Stomach (tissue), 9 donors: ENCODE data around the gene YAF2. TPM values are rescaled to one million over a fixed set of nuclear protein-coding genes. Genes with fewer than 3 reads are reported as not detected.
"Not testable (repeated sequence)": the region's sequence is repeated elsewhere in the genome, so short reads cannot be mapped to it uniquely, and the experiment has no call there.

ENCODE experiments used
- DNase-seq, 2 donors: peaks; one replicate each; pipeline versions ENCODE4 v3.0.0 to v3.0.0-alpha.2; 2013 to 2019
- H3K27ac ChIP-seq, 5 donors: fragments of 200-600 bp in 4 of 5; sonication (generic) in 4 of 5; one replicate each; pipeline ENCODE4 v1.5.1; 2013 to 2019; ENCODE audit warnings: mild to moderate bottlenecking in 1 of 5, moderate library complexity in 1 of 5
- H3K27me3 ChIP-seq, 3 donors: fragments of 200-600 bp; sonication (generic); one replicate each; pipeline ENCODE4 v1.5.1; 2017 to 2019; ENCODE audit warnings: mixed run types in 1 of 3
- H3K36me3 ChIP-seq, 4 donors: fragments of 200-600 bp; sonication (generic); 1 replicate in 3 of 4; 2 replicates in 1 of 4; pipeline ENCODE4 v1.5.1; 2016 to 2019
- H3K4me1 ChIP-seq, 4 donors: fragments of 200-600 bp; sonication (generic); one replicate each; pipeline ENCODE4 v1.5.1; 2016 to 2019
- H3K4me3 ChIP-seq, 4 donors: fragments of 200-600 bp; sonication (generic) in 3 of 4; one replicate each; pipeline ENCODE4 v1.5.1; 2016 to 2019; ENCODE audit warnings: mild to moderate bottlenecking in 1 of 4
- H3K9me3 ChIP-seq, 4 donors: fragments of 200-600 bp; sonication (generic); one replicate each; pipeline ENCODE4 v1.5.1; 2016 to 2019
- EP300 ChIP-seq: sonication (generic); formaldehyde crosslinking; IDR thresholded peaks from one replicate; pipeline ENCODE4 v1.6.1; 2017; ENCODE audit warnings: antibody characterized with exemption
- POLR2A ChIP-seq, 4 donors: fragments of 450-650 bp; IDR thresholded peaks; one replicate each; pipeline ENCODE4 v1.6.1; 2016; ENCODE audit warnings: antibody characterized with exemption in 4 of 4, control low read depth in 2 of 4, mild to moderate bottlenecking in 1 of 4, moderate library complexity in 1 of 4
- POLR2AphosphoS5 ChIP-seq, 3 donors: sonication (generic); formaldehyde crosslinking; IDR thresholded peaks; one replicate each; pipeline ENCODE4 v1.6.1; 2016; ENCODE audit warnings: antibody characterized with exemption in 3 of 3
- WGBS, 5 donors: extraction: QIAGEN DNeasy Blood & Tissue Kit in 3 of 5; methylation state at CpG; one replicate each; pipeline versions ENCODE4 v1.1.5 to v1.1.7; 2013 to 2018; 5-methylcytosine and 5-hydroxymethylcytosine counted together
- intact Hi-C: fragments of 100-400 bp; cut with DNase I; formaldehyde crosslinking; loops from one replicate; pipeline ENCODE4 v1.15.1; 2023; ENCODE audit warnings: low total_unique reads
- polyA plus RNA-seq, 3 donors: library from polyadenylated mRNA; stranded (reverse); fragments of 200-250 nt; gene quantifications; one replicate each; pipeline ENCODE4 v1.2.3, GENCODE V29; 2013
- total RNA-seq, 5 donors: library from RNA; depleted of rRNA; stranded (reverse); fragments of >200 nt; gene quantifications; one replicate each; pipeline versions ENCODE4 v1.1.0 to v1.2.3, GENCODE V29; 2014 to 2016
- TF ChIP-seq, protein P1 (sequence below), 7 experiments: fragments of 450-650 bp in 4 of 7; fragments of 200-600 bp in 3 of 7; sonication (generic) in 3 of 7; IDR thresholded peaks; one replicate each; pipeline ENCODE4 v1.5.1; 2016 to 2019; ENCODE audit warnings: antibody characterized with exemption in 7 of 7, control low read depth in 2 of 7, mild to moderate bottlenecking in 1 of 7
- donor health status: healthy with polysubstance abuse.
- donor health status: Bipolar disorder and iron deficiency.
- donor health status: healthy.

Gene YAF2
- total and polyA plus RNA-seq, 8 donors = 8.7 to 91.0 (median 36.6) TPM

DNA sequence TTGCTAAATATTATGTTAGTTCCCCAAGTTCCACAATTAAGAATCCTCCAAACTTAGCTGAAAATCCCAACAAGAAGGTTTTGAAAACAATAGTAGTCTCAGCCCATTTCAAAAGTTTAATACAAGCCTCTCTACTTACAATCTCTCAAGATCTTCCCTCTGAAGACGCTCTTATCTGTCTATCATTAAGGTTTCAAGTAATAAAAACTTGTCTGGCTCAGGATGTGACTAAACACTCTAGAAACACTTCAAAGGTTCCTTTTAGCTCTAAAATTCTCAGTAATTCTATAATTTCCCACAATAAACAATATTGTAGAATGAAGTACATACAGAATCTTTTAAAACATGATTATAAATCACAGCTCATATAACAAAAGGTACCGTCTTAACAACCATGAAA lies 16.3 kb downstream of the YAF2 start:
- Histone ChIP-seq H3K27ac (no peak overlapping the region), H3K36me3 (no peaks in the 10 kb centered on the region), H3K4me1 (peaks cover 0 to 9% (median 4%) of the 10 kb centered on the region in 4 donors), H3K27me3 (no peaks in the 10 kb centered on the region), H3K9me3 (no peaks in the 10 kb centered on the region), H3K4me3 (no peak overlapping the region)
- 85 to 94% (median 89%) methylated on average over 2 of the region's 2 CpGs for WGBS, 5 donors
- TF ChIP-seq POLR2AphosphoS5 (IDR thresholded peaks at IDR 0.05) (no peak), POLR2A (IDR thresholded peaks at IDR 0.05) (no peak), EP300 (no peak)
- TF ChIP-seq, protein P1, sequence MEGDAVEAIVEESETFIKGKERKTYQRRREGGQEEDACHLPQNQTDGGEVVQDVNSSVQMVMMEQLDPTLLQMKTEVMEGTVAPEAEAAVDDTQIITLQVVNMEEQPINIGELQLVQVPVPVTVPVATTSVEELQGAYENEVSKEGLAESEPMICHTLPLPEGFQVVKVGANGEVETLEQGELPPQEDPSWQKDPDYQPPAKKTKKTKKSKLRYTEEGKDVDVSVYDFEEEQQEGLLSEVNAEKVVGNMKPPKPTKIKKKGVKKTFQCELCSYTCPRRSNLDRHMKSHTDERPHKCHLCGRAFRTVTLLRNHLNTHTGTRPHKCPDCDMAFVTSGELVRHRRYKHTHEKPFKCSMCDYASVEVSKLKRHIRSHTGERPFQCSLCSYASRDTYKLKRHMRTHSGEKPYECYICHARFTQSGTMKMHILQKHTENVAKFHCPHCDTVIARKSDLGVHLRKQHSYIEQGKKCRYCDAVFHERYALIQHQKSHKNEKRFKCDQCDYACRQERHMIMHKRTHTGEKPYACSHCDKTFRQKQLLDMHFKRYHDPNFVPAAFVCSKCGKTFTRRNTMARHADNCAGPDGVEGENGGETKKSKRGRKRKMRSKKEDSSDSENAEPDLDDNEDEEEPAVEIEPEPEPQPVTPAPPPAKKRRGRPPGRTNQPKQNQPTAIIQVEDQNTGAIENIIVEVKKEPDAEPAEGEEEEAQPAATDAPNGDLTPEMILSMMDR (IDR thresholded peaks at IDR 0.05) = no peak
- DNase-seq = no peak
- intact Hi-C loops = no loop called here

DNA sequence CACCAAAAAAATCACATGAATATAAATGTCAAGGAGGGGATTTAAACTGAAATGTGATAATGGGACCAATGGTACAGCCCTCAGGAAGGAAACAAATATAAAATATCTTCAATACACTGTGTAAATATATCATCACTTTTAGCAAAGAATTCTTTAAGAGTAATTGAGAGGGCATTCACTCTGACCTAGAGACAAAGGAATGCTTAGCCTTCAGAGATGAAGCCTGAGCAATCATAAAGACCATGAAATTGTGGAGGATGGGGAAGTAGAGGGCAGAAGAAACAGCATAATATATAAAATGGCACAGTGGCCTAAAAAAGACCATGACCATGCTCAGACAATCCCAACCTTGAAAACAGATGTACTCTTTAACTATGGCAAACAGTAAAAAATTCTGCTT lies 20.4 kb downstream of the YAF2 start:
- H3K36me3 ChIP-seq = no peaks in the 10 kb centered on the region
- H3K27ac ChIP-seq = no peak overlapping the region
- H3K27me3 ChIP-seq = no peaks in the 10 kb centered on the region
- peaks cover 4 to 30% (median 15%) of the 10 kb centered on the region in 4 donors for H3K4me1 ChIP-seq
- H3K4me3 ChIP-seq = no peak overlapping the region
- DNase-seq = no peak
- no peaks in the 10 kb centered on the region for H3K9me3 ChIP-seq
- intact Hi-C loops = no loop called here
- TF ChIP-seq EP300 (no peak), POLR2A (IDR thresholded peaks at IDR 0.05) (no peak), POLR2AphosphoS5 (IDR thresholded peaks at IDR 0.05) (no peak)
- TF ChIP-seq, protein P1 (IDR thresholded peaks at IDR 0.05) = no peak

DNA sequence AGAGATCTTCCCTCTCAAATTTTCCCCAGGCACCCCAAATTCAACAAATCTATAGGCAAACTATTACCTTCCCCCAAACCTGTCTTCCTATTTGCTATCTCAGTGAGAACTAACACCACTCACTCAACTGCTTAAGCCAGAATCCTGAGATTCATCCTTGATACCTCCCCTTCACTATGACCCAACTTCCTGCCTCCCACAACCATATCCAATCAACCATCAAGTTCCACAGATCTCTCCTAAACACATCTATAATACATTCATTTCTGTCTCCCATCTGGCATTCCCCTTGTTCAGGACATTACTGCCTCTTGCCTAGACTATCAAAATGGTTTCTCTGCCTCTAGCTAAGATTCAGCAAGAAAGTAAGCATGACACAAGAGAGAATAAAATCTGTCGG lies 21.3 kb downstream of the YAF2 start:
- no peak for TF ChIP-seq EP300
- no peak for TF ChIP-seq POLR2AphosphoS5 (IDR thresholded peaks at IDR 0.05)
- TF ChIP-seq, protein P1 (IDR thresholded peaks at IDR 0.05) = no peak
- TF ChIP-seq POLR2A (IDR thresholded peaks at IDR 0.05) = no peak
- Histone ChIP-seq H3K4me3 (no peak overlapping the region), H3K9me3 (no peaks in the 10 kb centered on the region), H3K36me3 (no peaks in the 10 kb centered on the region), H3K27me3 (no peaks in the 10 kb centered on the region), H3K4me1 (peaks cover 4 to 32% (median 15%) of the 10 kb centered on the region in 4 donors), H3K27ac (no peak overlapping the region)
- WGBS, 5 donors = 92 to 97% (median 95%) methylated on average over 1 of the region's 1 CpG
- intact Hi-C loops = no loop called here
- no peak for DNase-seq

DNA sequence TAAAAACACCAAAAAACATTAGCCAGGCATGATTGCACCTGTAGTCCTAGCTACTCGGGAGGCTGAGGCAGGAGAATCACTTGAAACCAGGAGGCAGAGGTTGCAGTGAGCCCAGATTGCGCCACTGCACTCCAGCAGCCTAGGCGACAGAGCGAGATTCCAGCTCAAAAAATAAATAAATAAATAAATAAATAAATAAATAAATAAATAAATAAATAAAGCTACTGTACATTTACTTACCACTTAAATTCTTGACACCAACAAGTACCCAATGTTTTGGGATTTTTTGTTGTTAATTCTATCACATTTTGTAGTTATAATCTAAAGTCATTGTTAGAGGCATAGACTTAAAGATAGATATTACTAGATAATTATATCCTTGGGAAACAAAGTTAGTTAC lies 22.3 kb downstream of the YAF2 start:
- H3K4me1 ChIP-seq = peaks cover 4 to 28% (median 15%) of the 10 kb centered on the region in 4 donors
- intact Hi-C loops, H3K9me3 ChIP-seq, H3K4me3 ChIP-seq, H3K27me3 ChIP-seq, DNase-seq, H3K27ac ChIP-seq, H3K36me3 ChIP-seq: not testable (repeated sequence)
- WGBS, 5 donors = 96 to 100% (median 97%) methylated on average over 4 of the region's 4 CpGs

DNA sequence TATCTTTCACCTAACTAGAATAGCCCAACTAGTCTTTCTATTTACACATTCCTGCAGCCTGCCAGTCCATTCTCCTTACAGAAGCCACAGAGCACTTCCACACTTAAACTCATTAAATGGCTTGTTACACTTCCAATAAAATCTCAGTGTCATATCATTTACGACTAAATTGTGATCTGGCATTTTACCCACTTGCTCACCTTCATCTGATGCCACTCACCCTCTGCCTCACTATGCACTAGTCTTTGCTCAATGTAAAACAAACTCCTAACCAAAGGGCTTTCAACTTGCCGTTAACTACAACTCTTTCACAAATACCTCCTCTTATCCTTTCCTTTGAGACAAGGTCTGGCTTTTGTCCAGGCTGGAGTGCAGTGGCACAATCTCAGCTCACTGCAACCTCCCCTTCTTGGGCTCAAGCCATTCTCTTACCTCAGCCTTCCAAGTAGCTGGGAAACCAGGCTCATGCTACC lies 24.1 kb downstream of the YAF2 start:
- 22 to 42% (median 27%) methylated on average over 2 of the region's 2 CpGs for WGBS, 5 donors
- intact Hi-C loops = no loop called here
- TF ChIP-seq POLR2A (IDR thresholded peaks at IDR 0.05) = no peak
- TF ChIP-seq, protein P1 (IDR thresholded peaks at IDR 0.05) = no peak
- no peak for TF ChIP-seq EP300
- TF ChIP-seq POLR2AphosphoS5 (IDR thresholded peaks at IDR 0.05) = peak in 1 of 3 donors; percentile 22
- no peak overlapping the region for H3K4me3 ChIP-seq
- H3K27ac ChIP-seq = peak overlapping the region in 4 of 5 donors; percentile 20 to 55 (median 39)
- peaks cover 0 to 17% (median 11%) of the 10 kb centered on the region in 4 donors for H3K36me3 ChIP-seq
- DNase-seq = peak; percentile 77 to 82
- no peaks in the 10 kb centered on the region for H3K27me3 ChIP-seq
- no peaks in the 10 kb centered on the region for H3K9me3 ChIP-seq
- peaks cover 4 to 31% (median 16%) of the 10 kb centered on the region in 4 donors for H3K4me1 ChIP-seq
